Measurements from ENCODE around the gene MAP3K3. TPM values are rescaled to one million over a fixed set of nuclear protein-coding genes. Genes with fewer than 3 reads are reported as not detected.

The MAP3K3 gene
- total RNA-seq, 1 donor: 51.0 TPM

- Histone ChIP-seq H4K20me1 (ENCODE audit: insufficient read depth, low read length) (no peaks in the 10 kb centered on the region), H3K79me2 (ENCODE audit: insufficient read depth, low read length) (no peaks in the 10 kb centered on the region), H3K9me3 (ENCODE audit: low read depth, low read length) (no peaks in the 10 kb centered on the region), H3K4me1 (ENCODE audit: insufficient read depth, low read length) (no peaks in the 10 kb centered on the region), H3K36me3 (ENCODE audit: insufficient read depth, low read length) (peaks cover 22% of the 10 kb centered on the region), H3K4me2 (ENCODE audit: insufficient read depth, low read length) (no peak overlapping the region), H3K27me3 (ENCODE audit: insufficient read depth, low read length) (no peaks in the 10 kb centered on the region), H3K27ac (ENCODE audit: low read depth, low read length) (no peak overlapping the region), H2AFZ (ENCODE audit: low read length) (no peak overlapping the region), H3K4me3 (ENCODE audit: insufficient read depth, low read length) (no peak overlapping the region)
- no peak for DNase-seq (ENCODE audit: insufficient read length, low spot score, missing footprints)
- no peak for TF ChIP-seq CTCF (IDR thresholded peaks at IDR 0.05; ENCODE audit: extremely low read depth, low read depth, low read length)
Observed at GRCh38 chr17:63657786-63658185, 35.6 kb downstream of the MAP3K3 start.

DNA sequence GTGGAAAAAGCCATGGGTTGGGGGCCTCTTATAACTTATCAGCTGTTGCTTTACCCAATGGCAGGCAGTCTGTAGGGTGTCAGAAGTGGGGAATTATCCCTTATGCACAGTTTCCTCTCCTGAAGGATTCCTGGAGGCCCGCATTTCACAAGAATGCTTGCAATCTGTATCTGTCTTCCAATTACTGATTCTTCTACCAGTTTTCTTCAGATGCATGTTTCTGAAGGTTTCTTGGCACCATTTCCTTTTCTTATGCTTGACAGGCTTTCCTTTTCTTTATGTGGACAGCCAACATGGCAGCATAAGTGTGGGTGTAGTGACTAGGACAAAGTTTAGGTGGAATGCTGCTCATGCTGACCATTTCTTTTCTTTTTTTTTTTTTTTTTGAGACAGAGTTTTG is 36.1 kb downstream of the MAP3K3 start:
- Histone ChIP-seq H3K9me3 (ENCODE audit: low read depth, low read length) (no peaks in the 10 kb centered on the region), H3K4me1 (ENCODE audit: insufficient read depth, low read length) (no peaks in the 10 kb centered on the region), H3K36me3 (ENCODE audit: insufficient read depth, low read length) (peaks cover 19% of the 10 kb centered on the region), H3K4me2 (ENCODE audit: insufficient read depth, low read length) (no peak overlapping the region), H4K20me1 (ENCODE audit: insufficient read depth, low read length) (no peaks in the 10 kb centered on the region), H3K27me3 (ENCODE audit: insufficient read depth, low read length) (no peaks in the 10 kb centered on the region), H2AFZ (ENCODE audit: low read length) (no peak overlapping the region), H3K4me3 (ENCODE audit: insufficient read depth, low read length) (no peak overlapping the region), H3K27ac (ENCODE audit: low read depth, low read length) (no peak overlapping the region), H3K79me2 (ENCODE audit: insufficient read depth, low read length) (no peaks in the 10 kb centered on the region)
- no peak for DNase-seq (ENCODE audit: insufficient read length, low spot score, missing footprints)
- no peak for TF ChIP-seq CTCF (IDR thresholded peaks at IDR 0.05; ENCODE audit: extremely low read depth, low read depth, low read length)

DNA sequence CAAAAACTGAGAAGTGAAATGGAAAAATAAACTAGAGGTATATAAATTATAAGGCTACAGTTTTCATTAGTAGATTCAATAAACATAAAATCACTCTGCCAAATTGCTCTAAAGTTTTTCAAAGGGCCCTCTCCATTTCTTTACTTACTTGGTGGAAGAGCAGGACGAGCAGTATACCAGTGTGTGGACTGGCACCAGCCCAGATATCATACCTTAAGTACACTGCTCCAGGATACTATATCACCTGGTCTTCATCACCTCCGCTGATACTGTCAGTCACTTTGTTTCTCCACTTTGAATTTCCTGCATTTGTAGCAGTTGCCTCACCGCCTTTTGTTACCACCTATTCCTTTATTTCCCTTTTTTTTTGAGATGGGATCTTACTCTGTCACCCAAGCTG is 37.6 kb downstream of the MAP3K3 start:
- no peak overlapping the region for H2AFZ ChIP-seq (ENCODE audit: low read length)
- H3K27me3 ChIP-seq (ENCODE audit: insufficient read depth, low read length): no peaks in the 10 kb centered on the region
- no peaks in the 10 kb centered on the region for H3K4me1 ChIP-seq (ENCODE audit: insufficient read depth, low read length)
- H3K36me3 ChIP-seq (ENCODE audit: insufficient read depth, low read length): peaks cover 19% of the 10 kb centered on the region
- no peak overlapping the region for H3K4me2 ChIP-seq (ENCODE audit: insufficient read depth, low read length)
- no peak for DNase-seq (ENCODE audit: insufficient read length, low spot score, missing footprints)
- H3K4me3 ChIP-seq (ENCODE audit: insufficient read depth, low read length): no peak overlapping the region
- no peaks in the 10 kb centered on the region for H3K9me3 ChIP-seq (ENCODE audit: low read depth, low read length)
- TF ChIP-seq CTCF (IDR thresholded peaks at IDR 0.05; ENCODE audit: extremely low read depth, low read depth, low read length): no peak
- H4K20me1 ChIP-seq (ENCODE audit: insufficient read depth, low read length): no peaks in the 10 kb centered on the region
- no peaks in the 10 kb centered on the region for H3K79me2 ChIP-seq (ENCODE audit: insufficient read depth, low read length)
- no peak overlapping the region for H3K27ac ChIP-seq (ENCODE audit: low read depth, low read length)

GRCh38 chr17:63665527-63666214 is 43.5 kb downstream of the MAP3K3 start:
- Histone ChIP-seq H3K4me2 (ENCODE audit: insufficient read depth, low read length) (no peak overlapping the region), H3K4me1 (ENCODE audit: insufficient read depth, low read length) (no peaks in the 10 kb centered on the region)

More at GRCh38 chr17:63665527-63666214, 43.5 kb downstream of the MAP3K3 start:
- H3K27me3 ChIP-seq (ENCODE audit: insufficient read depth, low read length): no peaks in the 10 kb centered on the region
- H3K4me3 ChIP-seq (ENCODE audit: insufficient read depth, low read length): no peak overlapping the region
- no peaks in the 10 kb centered on the region for H3K9me3 ChIP-seq (ENCODE audit: low read depth, low read length)
- DNase-seq (ENCODE audit: insufficient read length, low spot score, missing footprints): no peak
- H3K27ac ChIP-seq (ENCODE audit: low read depth, low read length): no peak overlapping the region
- no peaks in the 10 kb centered on the region for H3K79me2 ChIP-seq (ENCODE audit: insufficient read depth, low read length)
- no peak for TF ChIP-seq CTCF (IDR thresholded peaks at IDR 0.05; ENCODE audit: extremely low read depth, low read depth, low read length)
- H4K20me1 ChIP-seq (ENCODE audit: insufficient read depth, low read length): no peaks in the 10 kb centered on the region
- no peak overlapping the region for H2AFZ ChIP-seq (ENCODE audit: low read length)
- peaks cover 16% of the 10 kb centered on the region for H3K36me3 ChIP-seq (ENCODE audit: insufficient read depth, low read length)
